Lung (tissue), 12 donors: Measurements from ENCODE around the gene SLC12A7. TPM values are rescaled to one million over a fixed set of nuclear protein-coding genes. Genes with fewer than 3 reads are reported as not detected.
A peak's percentile ranks its signal among the peaks of the same experiment; 100 is the strongest.

ENCODE experiments used
- ATAC-seq: fragments of 200-7000 bp; cut with Tn5 transposase; one replicate; pipeline ENCODE4 v1.9.1; 2020; ENCODE audit warnings: moderate number of reproducible peaks; ENCODE audit not compliant: insufficient read depth, low FRiP score
- DNase-seq, 3 donors: peaks; one replicate each; pipeline ENCODE4 v3.0.0-alpha.2; 2013 to 2017
- H3K27ac ChIP-seq, 2 donors: one replicate each; pipeline ENCODE4 v1.5.1; 2013; ENCODE audit warnings: mild to moderate bottlenecking in 2 of 2, moderate library complexity in 2 of 2, control low read depth in 1 of 2, inconsistent platforms in 1 of 2, low read depth in 1 of 2, low read length in 1 of 2
- H3K27me3 ChIP-seq, 3 donors: one replicate each; pipeline ENCODE4 v1.5.1; 2013; ENCODE audit warnings: low read length in 2 of 3; ENCODE audit not compliant: control insufficient read depth in 3 of 3, insufficient read depth in 3 of 3
- H3K36me3 ChIP-seq, 4 donors: one replicate each; pipeline ENCODE4 v1.5.1; 2013; ENCODE audit warnings: low read length in 4 of 4, mild to moderate bottlenecking in 1 of 4, moderate library complexity in 1 of 4; ENCODE audit not compliant: control insufficient read depth in 4 of 4, insufficient read depth in 4 of 4
- H3K4me1 ChIP-seq, 5 donors: one replicate each; pipeline ENCODE4 v1.5.1; 2013; ENCODE audit warnings: low read length in 5 of 5, mild to moderate bottlenecking in 2 of 5, moderate library complexity in 1 of 5; ENCODE audit not compliant: control insufficient read depth in 5 of 5, insufficient read depth in 5 of 5
- H3K4me3 ChIP-seq: one replicate; pipeline ENCODE4 v1.5.1; 2013; ENCODE audit warnings: mild to moderate bottlenecking, control low read depth, moderate library complexity
- H3K9ac ChIP-seq, 2 donors: one replicate each; pipeline ENCODE4 v1.5.1; 2013; ENCODE audit warnings: low read length in 2 of 2, control low read depth in 1 of 2; ENCODE audit not compliant: insufficient read depth in 1 of 2
- H3K9me3 ChIP-seq, 4 donors: one replicate each; pipeline ENCODE4 v1.5.1; 2013; ENCODE audit warnings: low read length in 3 of 4, mild to moderate bottlenecking in 1 of 4, moderate library complexity in 1 of 4; ENCODE audit not compliant: control insufficient read depth in 4 of 4, insufficient read depth in 3 of 4
- CTCF ChIP-seq: IDR thresholded peaks from 2 replicates; pipeline ENCODE4 v1.5.1; 2012; ENCODE audit warnings: mild to moderate bottlenecking; ENCODE audit errors: control extremely low read depth, extremely low read depth
- WGBS, 2 donors: extraction: QIAGEN DNeasy Blood & Tissue Kit; methylation state at CpG; one replicate each; pipeline ENCODE4 v1.1.7; 2013; 5-methylcytosine and 5-hydroxymethylcytosine counted together
- polyA plus RNA-seq, 2 donors: library from polyadenylated mRNA; stranded (reverse); fragments of 200-250 nt; gene quantifications; one replicate each; pipeline ENCODE4 v1.2.1, GENCODE V29; 2013
- total RNA-seq, 2 donors: library from RNA; depleted of rRNA in 1 of 2; stranded (reverse); fragments of >200 nt in 1 of 2; gene quantifications; one replicate each; pipeline ENCODE4 v1.2.1, GENCODE V29; 2014 to 2021
- donor health status: control.
- donor health status: control.
- donor health status: Bipolar disorder and iron deficiency.
- donor health status: healthy.
- donor health status: DM: yes; HTN: yes; CAD: no.

The SLC12A7 gene
- total and polyA plus RNA-seq, 4 donors = 14.8 to 50.4 (median 39.8) TPM

- H3K27ac ChIP-seq = peak overlapping the region in 1 of 2 donors; percentile 86
- ATAC-seq (no peak), DNase-seq (peak; percentile 85 to 92 (median 86))
- WGBS, 2 donors = 27 to 39% methylated on average over 23 of the region's 23 CpGs
- H3K4me3 ChIP-seq = no peak overlapping the region
- no peaks in the 10 kb centered on the region for H3K36me3 ChIP-seq
- no peaks in the 10 kb centered on the region for H3K9me3 ChIP-seq
- H3K27me3 ChIP-seq = no peaks in the 10 kb centered on the region
- TF ChIP-seq CTCF = no peak
- H3K9ac ChIP-seq = peak overlapping the region in 1 of 2 donors; percentile 61
- H3K4me1 ChIP-seq = peaks cover 15 to 84% (median 47%) of the 10 kb centered on the region in 5 donors
Measured at GRCh38 chr5:1101961-1102713, 9.7 kb downstream of the SLC12A7 start.

DNA sequence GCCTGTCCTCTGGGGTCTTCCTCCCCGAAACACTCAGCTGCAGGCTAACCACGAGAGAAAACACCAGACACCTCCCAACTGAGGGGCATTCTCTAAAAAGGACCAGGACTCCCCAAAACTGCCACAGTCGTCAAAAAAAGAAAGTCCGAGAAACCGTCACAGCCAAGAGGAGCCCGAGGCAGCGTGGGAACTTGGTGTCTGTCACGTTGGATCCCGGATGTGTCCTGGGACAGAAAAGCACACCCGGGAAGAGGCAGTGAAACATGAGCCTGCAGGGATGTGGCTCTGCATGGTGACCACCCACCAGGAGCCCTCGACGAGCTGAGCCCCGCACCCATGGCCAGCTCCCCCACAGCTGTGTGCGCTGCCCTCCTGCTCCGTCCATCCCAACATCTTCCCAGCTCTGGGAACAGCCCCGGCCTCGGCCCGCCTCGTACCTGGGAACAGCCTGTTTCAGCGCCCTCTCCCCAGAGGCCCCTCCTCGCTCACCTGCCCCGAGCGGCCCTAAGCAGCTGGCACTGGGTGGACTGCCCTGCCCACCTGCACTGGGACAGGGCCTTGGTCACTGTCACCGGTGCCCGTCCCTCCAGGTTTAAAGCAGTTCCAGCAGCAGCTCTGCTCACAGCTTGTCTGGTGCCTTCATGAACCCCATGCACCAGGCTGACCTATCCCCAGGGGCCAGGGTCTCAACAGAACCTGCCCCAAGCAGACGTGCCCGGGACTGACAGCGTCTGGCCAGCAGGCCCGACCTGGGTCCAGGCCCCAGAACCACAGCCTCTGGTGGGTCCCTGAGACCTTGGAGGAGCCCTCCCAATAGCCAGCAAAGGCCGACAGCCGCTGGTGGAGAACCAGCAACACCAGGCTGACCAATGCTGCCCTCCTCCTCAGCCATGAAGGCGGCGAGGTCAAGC lies 10.9 kb downstream of the SLC12A7 start:
- H3K4me1 ChIP-seq = peaks cover 15 to 80% (median 47%) of the 10 kb centered on the region in 5 donors
- H3K27ac ChIP-seq = peak overlapping the region in 1 of 2 donors; percentile 72
- peak; percentile 54 to 70 (median 62) for DNase-seq
- 89 to 90% methylated on average over 33 of the region's 33 CpGs for WGBS, 2 donors
- no peak for ATAC-seq
- TF ChIP-seq CTCF = no peak
- no peaks in the 10 kb centered on the region for H3K9me3 ChIP-seq
- H3K9ac ChIP-seq = no peak overlapping the region
- H3K27me3 ChIP-seq = no peaks in the 10 kb centered on the region
- H3K4me3 ChIP-seq = no peak overlapping the region
- peaks cover 0 to 2% (median 0%) of the 10 kb centered on the region in 4 donors for H3K36me3 ChIP-seq

GRCh38 chr5:1099926-1100663 lies 11.8 kb downstream of the SLC12A7 start:
- no peak overlapping the region for H3K9ac ChIP-seq
- no peak overlapping the region for H3K4me3 ChIP-seq
- DNase-seq = peak in 2 of 3 donors; percentile 51 to 53
- H3K27ac ChIP-seq = peak overlapping the region in 1 of 2 donors; percentile 72
- H3K4me1 ChIP-seq = peaks cover 15 to 73% (median 42%) of the 10 kb centered on the region in 5 donors
- no peaks in the 10 kb centered on the region for H3K27me3 ChIP-seq
- no peak for ATAC-seq
- peaks cover 0 to 7% (median 2%) of the 10 kb centered on the region in 4 donors for H3K36me3 ChIP-seq
- WGBS, 2 donors = 86 to 87% methylated on average over 48 of the region's 48 CpGs
- TF ChIP-seq CTCF = no peak
- no peaks in the 10 kb centered on the region for H3K9me3 ChIP-seq
